Fibroblast of lung (primary cell): ENCODE measurements around the gene GRIN1.

Source experiments
- EZH2 ChIP-seq: IDR thresholded peaks from 2 replicates; pipeline ENCODE4 v1.5.1; 2012; ENCODE audit warnings: low read length, control low read depth, mild to moderate bottlenecking; ENCODE audit errors: missing control alignments
- TF ChIP-seq, protein P1 (sequence below), 2 donors: IDR thresholded peaks in 1 of 2; conservative IDR thresholded peaks in 1 of 2; 1 replicate in 1 of 2; 2 replicates in 1 of 2; pipeline ENCODE4 v1.5.1; 2011 to 2012; ENCODE audit warnings: low read length in 2 of 2, control low read depth in 1 of 2, inconsistent platforms in 1 of 2, low read depth in 1 of 2, mild to moderate bottlenecking in 1 of 2

DNA sequence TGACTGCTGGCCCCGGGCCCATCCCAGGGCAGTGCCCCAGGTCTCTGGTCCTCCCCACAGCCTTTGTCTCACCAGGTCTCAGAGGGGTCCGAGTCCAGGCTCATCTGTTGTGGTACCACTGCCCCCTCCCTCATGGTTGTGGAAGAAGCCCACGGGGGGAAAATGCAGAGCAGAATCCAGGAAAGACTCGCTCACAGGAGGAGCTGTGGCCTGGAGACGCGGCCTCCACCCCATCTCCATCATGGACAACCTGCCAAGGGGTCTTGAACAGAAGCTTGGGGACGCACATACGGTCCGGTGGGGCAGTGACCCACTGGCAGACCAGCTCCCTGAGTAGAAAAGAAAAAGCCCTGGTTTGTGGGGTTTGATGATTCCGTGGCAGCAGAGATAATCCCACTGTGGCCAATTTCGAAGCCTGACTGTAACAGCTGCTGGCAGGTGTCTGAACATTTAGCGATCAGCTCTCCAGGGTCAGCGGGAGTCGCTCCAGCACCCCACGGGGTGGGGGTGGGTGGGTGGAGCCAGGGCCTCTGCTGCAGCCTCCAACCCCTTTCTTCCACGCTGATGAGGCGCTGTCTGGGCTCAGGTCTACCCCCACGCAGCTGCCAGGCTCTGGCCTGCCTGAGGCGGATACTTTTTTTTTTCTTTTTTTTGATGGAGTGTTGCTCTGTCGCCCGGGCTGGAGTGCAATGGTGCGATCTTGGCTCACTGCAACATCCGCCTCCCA is 1.9 kb upstream of the GRIN1 start:
- TF ChIP-seq, protein P1, sequence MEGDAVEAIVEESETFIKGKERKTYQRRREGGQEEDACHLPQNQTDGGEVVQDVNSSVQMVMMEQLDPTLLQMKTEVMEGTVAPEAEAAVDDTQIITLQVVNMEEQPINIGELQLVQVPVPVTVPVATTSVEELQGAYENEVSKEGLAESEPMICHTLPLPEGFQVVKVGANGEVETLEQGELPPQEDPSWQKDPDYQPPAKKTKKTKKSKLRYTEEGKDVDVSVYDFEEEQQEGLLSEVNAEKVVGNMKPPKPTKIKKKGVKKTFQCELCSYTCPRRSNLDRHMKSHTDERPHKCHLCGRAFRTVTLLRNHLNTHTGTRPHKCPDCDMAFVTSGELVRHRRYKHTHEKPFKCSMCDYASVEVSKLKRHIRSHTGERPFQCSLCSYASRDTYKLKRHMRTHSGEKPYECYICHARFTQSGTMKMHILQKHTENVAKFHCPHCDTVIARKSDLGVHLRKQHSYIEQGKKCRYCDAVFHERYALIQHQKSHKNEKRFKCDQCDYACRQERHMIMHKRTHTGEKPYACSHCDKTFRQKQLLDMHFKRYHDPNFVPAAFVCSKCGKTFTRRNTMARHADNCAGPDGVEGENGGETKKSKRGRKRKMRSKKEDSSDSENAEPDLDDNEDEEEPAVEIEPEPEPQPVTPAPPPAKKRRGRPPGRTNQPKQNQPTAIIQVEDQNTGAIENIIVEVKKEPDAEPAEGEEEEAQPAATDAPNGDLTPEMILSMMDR (conservative IDR thresholded peaks at IDR 0.05 in 1 of 2, IDR thresholded peaks at IDR 0.05 in 1 of 2; ENCODE audit: low read depth in 1 of 2, low read length in 2 of 2): no peak
- TF ChIP-seq EZH2: peak; percentile 24
